HepG2 (cell line): ENCODE data around the gene CKLF. TPM values are rescaled to one million over a fixed set of nuclear protein-coding genes. Genes with fewer than 3 reads are reported as not detected.

Source experiments
- ATAC-seq: fragments of 200-7000 bp; cut with Tn5 transposase; 3 replicates; pipeline ENCODE4 v1.9.1; 2020; ENCODE audit warnings: mild to moderate bottlenecking, moderate library complexity
- BruUV-seq: library from RNA; stranded (reverse); fragments of 400-500 nt; replicated peaks from 2 replicates; lab custom pipeline; 2021; lab: Mats Ljungman, UMichigan
- CTCF ChIA-PET: fragments of 300-600 bp; formaldehyde crosslinking; extraction: SDS; loops from one replicate; lab custom pipeline; 2021; ENCODE audit warnings: low total read pairs, inconsistent platforms, low intra/inter-chr PET ratio; lab: Yijun Ruan, JAX
- POLR2A ChIA-PET: fragments of 350-600 bp; sonication (Branson Sonifier 250); formaldehyde crosslinking; loops from one replicate; lab custom pipeline; 2020; ENCODE audit warnings: antibody characterized with exemption, inconsistent platforms; lab: Yijun Ruan, JAX
- DNase-seq: peaks from one replicate; pipeline ENCODE4 v3.0.0-alpha.2; 2015; ENCODE audit warnings: low spot score
- FAIRE-seq: peaks from 3 replicates; lab custom pipeline; 2011; peaks lifted over from hg19 to GRCh38; lab: Jason Lieb, UNC
- H2AFZ ChIP-seq: one replicate; pipeline ENCODE4 v1.6.1; 2011; ENCODE audit warnings: low read length, inconsistent platforms
- H3K27ac ChIP-seq: fragments of 300-600 bp; 3 replicates; pipeline ENCODE4 v1.8.0; 2011; ENCODE audit warnings: mixed run types, mild to moderate bottlenecking, mixed read lengths, low read length, inconsistent platforms; ENCODE audit not compliant: insufficient read depth; ENCODE audit errors: extremely low read length
- H3K27me3 ChIP-seq, 2 experiments: fragments of 200-600 bp in 1 of 2; 2 replicates in 1 of 2; 3 replicates in 1 of 2; pipeline versions ENCODE4 v1.6.0 to v1.8.0; 2011; ENCODE audit warnings: low read length in 2 of 2, mild to moderate bottlenecking in 2 of 2, moderate library complexity in 2 of 2, inconsistent platforms in 1 of 2; ENCODE audit not compliant: insufficient read depth in 2 of 2, control insufficient read depth in 1 of 2
- H3K36me3 ChIP-seq, 2 experiments: fragments of 200-600 bp in 1 of 2; replicated peaks in 1 of 2; 2 replicates in 1 of 2; 3 replicates in 1 of 2; pipeline versions ENCODE4 v1.5.1 to v1.8.0; 2011; ENCODE audit warnings: low read length in 2 of 2, inconsistent platforms in 1 of 2; ENCODE audit not compliant: insufficient read depth in 2 of 2, control insufficient read depth in 1 of 2
- H3K4me1 ChIP-seq: 2 replicates; pipeline ENCODE4 v1.5.1; 2012; ENCODE audit warnings: low read length, inconsistent platforms; ENCODE audit not compliant: insufficient read depth
- H3K4me2 ChIP-seq: 2 replicates; pipeline ENCODE4 v1.6.0; 2011; ENCODE audit warnings: low read depth, low read length, inconsistent platforms
- H3K4me3 ChIP-seq, 3 experiments: fragments of 200-600 bp in 1 of 3; sonication (generic), shearing (Covaris generic) in 1 of 3; replicated peaks in 1 of 3; 2 replicates each; pipeline ENCODE4 v1.5.1; 2011 to 2016; ENCODE audit warnings: low read length in 3 of 3, inconsistent platforms in 2 of 3, low read depth in 2 of 3, mild to moderate bottlenecking in 2 of 3, control low read depth in 1 of 3, mixed read lengths in 1 of 3; ENCODE audit not compliant: insufficient read depth in 1 of 3
- H3K79me2 ChIP-seq: one replicate; pipeline ENCODE4 v1.6.1; 2011; ENCODE audit warnings: low read length, inconsistent platforms; ENCODE audit not compliant: insufficient read depth
- H3K9ac ChIP-seq: 2 replicates; pipeline ENCODE4 v1.6.0; 2011; ENCODE audit warnings: mild to moderate bottlenecking, low read depth, low read length, inconsistent platforms; ENCODE audit not compliant: insufficient read depth
- H3K9me3 ChIP-seq: 2 replicates; pipeline ENCODE4 v1.5.1; 2012; ENCODE audit warnings: mild to moderate bottlenecking, low read length
- H4K20me1 ChIP-seq: 2 replicates; pipeline ENCODE4 v1.6.0; 2011; ENCODE audit warnings: inconsistent platforms, mild to moderate bottlenecking, low read length, moderate library complexity; ENCODE audit not compliant: insufficient read depth
- ATF3 ChIP-seq: sonication (generic); formaldehyde crosslinking; IDR thresholded peaks from 2 replicates; pipeline ENCODE4 v1.4.0; 2020; ENCODE audit warnings: missing genetic modification reagents
- BATF2 ChIP-seq: sonication (generic); formaldehyde crosslinking; IDR thresholded peaks from 2 replicates; pipeline ENCODE4 v1.8.0; 2022; ENCODE audit warnings: mild to moderate bottlenecking, missing genetic modification reagents, moderate library complexity
- CTCF ChIP-seq: sonication (generic); formaldehyde crosslinking; IDR thresholded peaks from 2 replicates; pipeline ENCODE4 v1.5.0; 2020; ENCODE audit warnings: mild to moderate bottlenecking, missing genetic modification reagents, moderate library complexity
- PAF1 ChIP-seq: IDR thresholded peaks from 2 replicates; pipeline ENCODE4 v1.6.1; 2016; ENCODE audit warnings: missing genetic modification reagents, missing compliant biosample characterization
- PHF8 ChIP-seq: sonication (generic); formaldehyde crosslinking; IDR thresholded peaks from 2 replicates; pipeline ENCODE4 v1.5.0; 2020; ENCODE audit warnings: missing genetic modification reagents
- SAP130 ChIP-seq: IDR thresholded peaks from 2 replicates; pipeline ENCODE4 v1.6.1; 2016; ENCODE audit warnings: low read depth
- TERF1 ChIP-seq: sonication (generic); formaldehyde crosslinking; IDR thresholded peaks from 2 replicates; pipeline ENCODE4 v1.8.0; 2022; ENCODE audit warnings: mild to moderate bottlenecking, missing genetic modification reagents, moderate library complexity
- ZFP37 ChIP-seq: sonication (generic); formaldehyde crosslinking; IDR thresholded peaks from 2 replicates; pipeline ENCODE4 v1.4.0; 2020; ENCODE audit warnings: missing genetic modification reagents, borderline replicate concordance
- ZNF138 ChIP-seq: sonication (generic); formaldehyde crosslinking; IDR thresholded peaks from 2 replicates; pipeline ENCODE4 v1.5.0; 2020; ENCODE audit warnings: mild to moderate bottlenecking, low read depth, missing genetic modification reagents
- ZNF292 ChIP-seq: sonication (generic); formaldehyde crosslinking; IDR thresholded peaks from 2 replicates; pipeline ENCODE4 v1.8.1; 2022; ENCODE audit warnings: mild to moderate bottlenecking, low read depth, missing genetic modification reagents, borderline replicate concordance
- ZNF891 ChIP-seq: sonication (generic); formaldehyde crosslinking; IDR thresholded peaks from 2 replicates; pipeline ENCODE4 v1.5.0; 2020; ENCODE audit warnings: mild to moderate bottlenecking, missing genetic modification reagents
- ZSCAN5A ChIP-seq: sonication (generic); formaldehyde crosslinking; IDR thresholded peaks from 2 replicates; pipeline ENCODE4 v1.8.0; 2022; ENCODE audit warnings: mild to moderate bottlenecking, missing genetic modification reagents, borderline replicate concordance
- WGBS: methylation state at CpG from one replicate; pipeline ENCODE4 v1.1.6; 2017; ENCODE audit warnings: low lambda C conversion rate; 5-methylcytosine and 5-hydroxymethylcytosine counted together
- in situ Hi-C: cut with HindIII; loops from 2 replicates; pipeline ENCODE4 v1.10.0; 2017; ENCODE audit warnings: low pct_unique_long_range_greater_than_20kb; ENCODE audit not compliant: extremely low pct_ligation_motif_present
- intact Hi-C: fragments of 100-400 bp; cut with micrococcal nuclease; formaldehyde crosslinking; loops from one replicate; pipeline ENCODE4 v1.10.0; 2022; ENCODE audit not compliant: unreplicated experiment
- polyA plus RNA-seq, 8 experiments: library from polyadenylated mRNA; depleted of rRNA in 3 of 8; stranded (reverse) in 7 of 8; unstranded in 1 of 8; fragments of >200 nt; fragmentation: Illumina TruSeq in 4 of 8; extraction: Trizol in 4 of 8; gene quantifications; 2 replicates each; pipeline versions ENCODE4 v1.2.1 to v1.2.3, GENCODE V29; 2011 to 2016; ENCODE audit warnings: low read depth in 4 of 8, missing spikeins in 1 of 8, mixed read lengths in 1 of 8; ENCODE audit not compliant: insufficient read depth in 1 of 8
- total RNA-seq, 5 experiments: library from RNA; depleted of rRNA; stranded (reverse); fragments of >200 nt; fragmentation: Illumina TruSeq; extraction: Trizol; gene quantifications; 2 replicates each; pipeline ENCODE4 v1.2.3, GENCODE V29; 2016; ENCODE audit warnings: low read depth in 1 of 5

The CKLF gene
- total and polyA plus RNA-seq, 2 of the 13 experiments (the other 11 are each of a cell fraction or from before 2014, with no cell fraction given): 120 to 167 TPM

GRCh38 chr16:66560107-66560506 is 7.7 kb downstream of the CKLF start:
- WGBS: 96% methylated on average over 1 of the region's 1 CpG
- DNase-seq (no peak), ATAC-seq (no peak), FAIRE-seq (no peak)
- CTCF ChIA-PET: no interaction called here
- no peak overlapping the region for H2AFZ ChIP-seq
- no peak overlapping the region for H3K27ac ChIP-seq
- no TSS peak for BruUV-seq
- H3K4me2 ChIP-seq: no peak overlapping the region
- in situ Hi-C loops: no loop called here
- H3K4me1 ChIP-seq: peaks cover 30% of the 10 kb centered on the region
- POLR2A ChIA-PET: no interaction called here
- no peaks in the 10 kb centered on the region for H3K27me3 ChIP-seq
- H4K20me1 ChIP-seq: 0 out of 2 replicates have a peak, but pooled peaks cover 2% of the 10 kb centered on the region
- TF ChIP-seq ZFP37 (no peak), SAP130 (CRISPR knock-in tag) (no peak), BATF2 (CRISPR knock-in tag) (no peak), TERF1 (CRISPR knock-in tag) (no peak), ZNF891 (CRISPR knock-in tag) (no peak)
- peaks cover 6% of the 10 kb centered on the region for H3K79me2 ChIP-seq
- H3K36me3 ChIP-seq: peaks cover 5 to 46% of the 10 kb centered on the region in 2 experiments; a peak in 4 of 5 replicates
- no peak overlapping the region for H3K4me3 ChIP-seq
- H3K9ac ChIP-seq: no peak overlapping the region
- intact Hi-C loops: no loop called here
- H3K9me3 ChIP-seq: no peaks in the 10 kb centered on the region

GRCh38 chr16:66561381-66562080 is 9.2 kb downstream of the CKLF start:
- POLR2A ChIA-PET: interaction anchor here (2.9 kb wide), 1 partner anchor 9 kb away, joined by 18 read pairs; the partner anchor contains the start of gene CKLF
- 0 out of 2 replicates have a peak, but pooled peaks cover 2% of the 10 kb centered on the region for H4K20me1 ChIP-seq
- WGBS: 97% methylated on average over 3 of the region's 3 CpGs
- ATAC-seq: no peak
- CTCF ChIA-PET: no interaction called here
- intact Hi-C loops: no loop called here
- peaks cover 6 to 46% of the 10 kb centered on the region in 2 experiments; a peak in 4 of 5 replicates for H3K36me3 ChIP-seq
- no peak for DNase-seq
- H3K27me3 ChIP-seq: no peaks in the 10 kb centered on the region
- no TSS peak for BruUV-seq
- peaks cover 19% of the 10 kb centered on the region for H3K4me1 ChIP-seq
- H3K4me3 ChIP-seq: no peak overlapping the region
- H3K4me2 ChIP-seq: no peak overlapping the region
- FAIRE-seq: no peak
- no peaks in the 10 kb centered on the region for H3K9me3 ChIP-seq
- in situ Hi-C loops: no loop called here
- no peak overlapping the region for H3K27ac ChIP-seq
- no peak overlapping the region for H2AFZ ChIP-seq
- no peak overlapping the region for H3K9ac ChIP-seq
- H3K79me2 ChIP-seq: peaks cover 3% of the 10 kb centered on the region
- TF ChIP-seq PHF8 (CRISPR knock-in tag): no peak
- TF ChIP-seq ZSCAN5A (CRISPR knock-in tag): no peak
- TF ChIP-seq PAF1 (CRISPR knock-in tag): no peak
- no peak for TF ChIP-seq ZNF292 (CRISPR knock-in tag)
- TF ChIP-seq ZNF138: no peak
- no peak for TF ChIP-seq CTCF
- TF ChIP-seq ATF3 (CRISPR knock-in tag): no peak
